Activated CD4-positive, alpha-beta T cell treated with anti-CD3 and anti-CD28 coated beads for 24 hours (primary cell): Measurements from ENCODE around the gene AP5M1.
"Not testable (repeated sequence)": the region's sequence is repeated elsewhere in the genome, so short reads cannot be mapped to it uniquely, and the experiment has no call there.

ENCODE experiments used
- DNase-seq, 2 donors: peaks; one replicate each; pipeline ENCODE4 v3.0.0-alpha.2; 2020; ENCODE audit warnings: low read depth in 2 of 2

The AP5M1 gene

DNA sequence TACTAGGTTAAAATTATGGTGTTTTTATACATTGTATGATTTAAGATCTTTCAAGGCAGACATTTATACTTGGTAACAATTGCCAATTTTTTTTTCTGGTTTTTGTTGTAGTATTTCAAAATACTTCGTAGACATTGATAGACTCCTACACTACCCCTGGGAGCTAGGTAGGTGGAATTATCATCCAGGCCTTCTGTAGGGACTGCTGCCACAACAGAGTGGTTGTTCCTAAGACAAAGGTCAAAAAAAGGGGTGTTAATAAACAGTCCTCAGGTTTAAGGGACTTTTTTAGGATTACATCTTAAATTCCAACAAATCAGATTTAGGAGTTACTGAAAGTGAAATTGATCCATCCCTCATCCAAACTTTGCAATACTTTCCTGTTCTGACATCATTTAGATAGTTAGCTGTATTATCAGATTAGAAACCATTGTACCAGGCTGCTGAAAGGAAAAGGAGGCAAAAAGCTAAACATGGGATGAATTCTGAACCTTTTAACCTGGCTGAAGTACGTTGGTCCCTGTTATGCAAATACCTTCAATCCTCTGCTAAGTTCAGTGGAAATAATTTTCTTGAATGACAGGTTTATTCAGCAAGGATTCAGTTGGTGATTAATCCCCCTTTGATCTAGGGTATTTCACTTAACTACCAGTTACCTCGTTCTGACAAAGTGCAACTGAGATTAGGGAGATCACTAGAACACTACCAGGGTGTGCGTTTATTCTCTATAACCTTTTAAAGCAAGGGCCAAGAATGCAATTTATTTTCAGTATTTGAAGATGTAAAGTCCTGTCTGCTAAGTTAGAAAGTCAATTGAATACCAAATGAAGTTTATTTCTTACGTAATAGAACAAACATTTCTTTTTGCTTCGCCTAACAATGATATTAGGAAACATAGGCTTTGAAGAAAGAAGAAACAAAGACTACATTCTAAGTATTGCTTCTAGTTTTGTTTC, 23.2 kb downstream of the AP5M1 start:
- no peak for DNase-seq

DNA sequence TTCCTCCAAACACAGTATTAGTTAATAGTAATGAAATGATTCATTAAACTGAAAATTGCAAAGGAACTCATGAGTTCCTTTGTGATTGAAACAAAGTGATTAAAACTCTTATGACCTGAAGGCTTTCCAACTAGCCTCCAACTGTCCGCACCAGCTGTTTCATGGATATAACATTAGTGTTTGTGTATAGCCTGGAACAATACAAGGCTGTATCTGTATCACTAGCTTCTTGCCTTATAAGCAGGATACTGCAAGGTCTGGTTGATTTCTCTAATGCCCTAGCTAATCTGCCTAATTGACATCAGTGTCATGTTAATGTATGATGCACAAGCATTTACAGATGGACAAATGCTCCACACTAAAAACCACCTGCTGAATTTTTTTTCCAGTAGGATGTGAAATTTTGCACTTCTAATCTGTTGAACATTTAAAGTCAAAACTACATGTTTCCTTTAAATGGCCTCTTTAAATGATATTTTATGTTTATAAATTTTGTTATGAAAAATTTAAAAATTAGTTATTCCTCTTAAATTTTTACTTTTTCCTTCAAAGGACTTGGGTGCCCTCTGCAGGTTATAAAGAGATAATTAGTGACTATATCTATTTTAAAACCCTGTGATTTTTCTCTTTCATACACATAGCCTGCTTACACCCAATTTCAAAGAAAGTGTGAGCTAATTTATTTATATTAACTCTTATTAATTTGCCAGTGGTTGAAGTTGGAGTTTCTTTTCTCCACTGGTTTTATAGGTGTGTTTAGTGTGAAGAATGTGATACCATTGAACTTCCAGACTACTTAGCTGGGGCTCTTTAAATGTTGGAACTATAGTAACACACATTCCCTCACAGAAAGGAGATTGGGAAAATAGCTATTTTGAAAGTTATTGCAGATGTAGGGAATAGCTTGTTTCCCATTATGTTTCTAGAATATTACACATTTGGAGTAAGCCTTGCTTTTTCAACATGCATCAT, 25.4 kb downstream of the AP5M1 start:
- DNase-seq: no peak

DNA sequence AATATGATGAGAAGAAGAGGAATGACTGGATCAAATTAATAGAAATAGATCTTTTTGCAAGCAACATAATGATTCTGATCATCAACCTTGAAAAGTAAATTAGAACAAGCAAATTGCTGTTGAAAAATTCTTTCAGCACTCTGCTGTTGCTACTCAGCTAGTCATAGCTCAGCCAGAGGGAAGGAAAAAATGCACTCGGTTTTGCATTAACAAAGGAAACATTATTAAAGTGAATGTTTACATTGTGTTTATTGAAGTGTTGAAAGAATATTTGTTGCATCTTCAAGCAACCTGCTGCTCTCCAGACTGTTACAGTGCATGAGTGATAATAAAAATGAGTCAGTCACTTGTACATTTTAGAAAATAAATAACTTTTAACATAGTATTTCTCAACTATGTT, 26.5 kb downstream of the AP5M1 start:
- DNase-seq: no peak

DNA sequence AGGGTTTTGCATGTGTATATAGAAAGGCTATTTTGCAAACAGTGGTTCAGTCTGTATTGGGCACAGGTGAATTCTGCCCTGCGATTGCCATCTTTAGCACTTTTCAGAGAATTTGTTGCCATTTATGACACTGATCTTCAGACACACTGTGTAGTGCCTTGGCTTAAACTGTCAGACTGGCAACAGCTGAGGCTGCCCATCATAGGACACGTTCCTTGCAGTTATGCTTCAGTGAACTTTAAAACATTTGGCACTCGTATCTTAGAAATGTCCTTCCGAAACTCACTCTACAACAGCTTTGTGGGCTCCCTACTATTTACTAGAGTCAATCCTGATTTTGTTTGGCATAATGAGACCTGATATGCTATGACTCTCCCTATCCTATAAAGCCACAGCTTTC, 29.1 kb downstream of the AP5M1 start:
- no peak for DNase-seq

DNA sequence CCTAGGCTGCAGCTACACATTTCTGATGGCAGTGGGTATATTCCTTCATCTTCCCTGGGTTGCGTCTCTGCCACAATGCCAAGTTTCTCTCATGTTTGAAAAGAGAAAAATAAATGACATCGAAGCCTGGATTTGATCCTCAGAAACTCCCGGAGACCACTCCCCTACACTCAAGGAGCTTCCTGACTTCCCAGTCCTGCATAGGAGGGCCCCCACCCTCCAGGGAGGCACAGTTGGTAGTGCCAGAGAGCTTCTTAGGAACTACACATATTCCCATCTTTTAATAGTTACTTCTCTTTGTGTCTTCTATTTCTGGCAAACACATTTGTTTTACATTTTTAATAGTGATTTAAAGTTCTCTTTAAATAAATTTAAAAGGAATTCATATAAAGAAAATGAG, 30.7 kb downstream of the AP5M1 start:
- DNase-seq: no peak

DNA sequence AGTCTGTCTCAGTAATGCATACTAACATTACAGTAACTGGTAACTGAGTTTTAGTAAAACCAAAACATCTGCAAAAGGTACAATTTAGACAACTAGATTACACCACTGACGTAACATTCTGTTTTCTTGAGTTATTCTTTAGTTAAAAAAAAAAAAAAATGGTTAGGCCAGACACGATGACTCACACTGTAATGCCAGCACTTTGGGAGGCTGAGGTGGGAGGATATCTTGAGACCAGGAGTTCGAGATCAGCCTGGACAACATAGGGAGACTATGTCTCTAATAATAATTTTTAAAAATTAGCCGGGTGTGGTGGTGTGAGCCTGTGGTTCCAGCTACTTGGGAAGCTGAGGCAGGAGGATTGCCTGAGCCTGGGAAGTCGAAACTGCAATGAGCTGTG, 34.1 kb downstream of the AP5M1 start:
- no peak for DNase-seq

DNA sequence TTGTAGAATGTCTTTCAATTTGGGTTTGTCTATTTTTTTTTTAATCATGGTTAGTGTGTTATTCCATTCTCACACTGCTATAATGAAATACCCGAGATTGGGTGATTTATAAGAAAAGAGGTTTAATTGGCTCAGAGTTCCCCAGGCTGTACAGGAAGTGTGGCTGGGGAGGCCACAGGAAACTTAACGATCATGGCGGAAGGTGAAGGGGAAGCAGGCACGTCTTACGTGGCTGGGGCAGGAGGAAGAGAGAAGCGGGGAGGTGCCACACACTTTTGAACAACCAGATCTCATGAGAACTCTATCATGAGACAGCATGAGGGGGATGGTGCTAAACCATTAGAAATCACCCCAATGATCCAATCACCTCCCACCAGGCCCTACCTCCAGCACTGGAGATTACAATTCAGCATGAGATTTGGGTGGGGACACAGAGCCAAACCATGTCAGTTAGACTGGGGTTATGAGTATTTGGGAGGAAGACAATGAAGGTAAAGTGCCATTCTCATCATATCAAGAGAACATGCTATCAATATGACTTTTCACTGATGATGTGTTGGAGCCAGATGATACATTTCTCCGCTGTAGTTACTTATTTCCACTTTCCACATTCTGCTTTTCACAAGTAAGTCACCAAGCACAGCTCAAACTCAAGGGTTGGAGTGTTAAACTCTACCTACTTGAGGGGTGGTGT, 45.8 kb downstream of the AP5M1 start:
- DNase-seq: no peak

DNA sequence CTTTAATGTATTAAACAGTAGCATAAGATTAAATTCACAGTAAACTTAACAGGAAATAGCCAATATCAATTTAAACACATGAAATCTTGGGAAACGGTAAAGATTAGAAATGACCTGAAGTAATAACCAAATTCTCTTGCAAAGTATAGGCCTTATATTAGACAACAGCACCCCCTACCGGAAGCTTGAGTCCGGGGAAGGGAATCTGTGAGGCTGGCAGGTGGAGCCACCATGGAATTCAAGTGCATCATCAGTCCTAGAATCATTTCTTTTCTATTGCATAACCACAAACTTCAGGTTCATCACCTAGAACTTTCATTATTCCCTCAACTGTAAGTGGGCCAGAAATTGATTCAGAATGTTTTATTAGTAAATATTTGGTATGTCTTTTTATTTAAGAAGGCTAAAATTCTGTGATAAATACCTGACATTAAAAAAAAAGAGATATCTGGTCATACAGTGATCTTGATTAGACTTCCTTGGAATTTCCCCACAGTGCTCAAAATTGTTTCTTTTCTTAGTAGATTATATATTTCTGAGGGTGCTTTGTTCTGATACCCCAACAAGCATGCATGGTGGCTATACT, 48.6 kb downstream of the AP5M1 start:
- peak; percentile 40 to 69 for DNase-seq

DNA sequence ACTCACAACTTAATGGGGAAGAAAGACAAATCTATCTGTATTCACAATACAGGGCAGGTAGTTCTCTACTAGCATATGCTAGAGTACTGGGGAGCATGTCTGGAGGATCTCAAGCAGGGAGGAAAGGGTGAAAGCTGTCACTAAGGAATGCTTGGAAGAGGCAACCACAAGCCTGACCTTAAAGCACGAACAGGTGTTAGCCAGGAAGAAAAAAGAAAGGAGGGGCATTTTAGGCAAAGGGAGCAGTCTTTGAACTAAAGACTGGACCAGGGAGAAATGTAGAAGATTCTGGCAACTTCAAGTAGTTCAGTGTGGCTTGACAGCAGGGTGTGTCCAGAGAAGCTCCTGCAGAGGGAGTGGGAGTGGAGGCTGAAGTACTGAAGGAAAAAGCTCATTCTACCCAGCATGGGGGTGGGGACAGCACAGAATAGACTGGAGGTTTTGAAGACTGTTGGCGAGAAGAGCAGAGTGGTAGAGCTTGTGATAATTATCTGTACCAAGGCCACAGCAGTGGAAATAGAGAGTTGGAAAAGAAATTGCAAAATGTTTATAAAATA, 50.9 kb downstream of the AP5M1 start:
- DNase-seq: no peak

DNA sequence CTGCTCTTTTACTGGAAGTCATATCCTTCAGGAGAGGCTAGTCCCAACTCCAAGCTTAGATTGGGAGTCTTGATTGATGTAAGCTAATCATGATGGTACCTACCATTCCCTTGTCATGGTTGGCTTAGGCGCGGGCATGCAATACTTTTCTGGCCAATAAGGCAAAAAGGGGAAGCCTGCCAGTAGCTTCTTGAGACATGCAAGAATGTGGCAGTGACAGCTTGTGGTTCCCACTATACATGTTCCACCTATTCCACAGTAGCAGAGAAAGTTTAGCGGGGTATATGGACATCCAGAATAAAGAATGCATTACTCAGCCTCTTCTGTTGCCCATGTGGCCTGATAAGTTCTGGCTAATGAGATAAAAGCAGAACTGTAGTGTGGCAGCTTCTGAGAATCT, 55.0 kb downstream of the AP5M1 start:
- no peak for DNase-seq

DNA sequence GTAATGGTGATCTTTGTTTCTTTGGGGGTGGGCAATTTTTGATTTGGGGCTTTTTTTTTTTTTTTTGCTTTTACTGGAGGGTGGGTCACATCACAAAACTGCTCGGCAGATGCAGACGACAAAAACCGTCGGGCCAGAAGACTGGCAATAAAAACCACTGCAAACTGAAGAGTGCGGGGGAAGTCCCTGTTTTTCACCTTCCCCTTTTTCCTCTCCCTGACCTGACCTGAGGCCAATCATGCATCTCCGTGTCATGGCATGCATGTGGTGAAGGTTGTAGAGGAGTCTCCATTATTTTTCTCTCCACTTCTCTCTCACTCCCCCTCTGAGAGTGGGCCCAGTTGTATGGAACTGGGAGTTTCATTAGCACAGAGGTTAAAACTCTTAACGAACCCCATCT, 57.5 kb downstream of the AP5M1 start:
- no peak for DNase-seq

DNA sequence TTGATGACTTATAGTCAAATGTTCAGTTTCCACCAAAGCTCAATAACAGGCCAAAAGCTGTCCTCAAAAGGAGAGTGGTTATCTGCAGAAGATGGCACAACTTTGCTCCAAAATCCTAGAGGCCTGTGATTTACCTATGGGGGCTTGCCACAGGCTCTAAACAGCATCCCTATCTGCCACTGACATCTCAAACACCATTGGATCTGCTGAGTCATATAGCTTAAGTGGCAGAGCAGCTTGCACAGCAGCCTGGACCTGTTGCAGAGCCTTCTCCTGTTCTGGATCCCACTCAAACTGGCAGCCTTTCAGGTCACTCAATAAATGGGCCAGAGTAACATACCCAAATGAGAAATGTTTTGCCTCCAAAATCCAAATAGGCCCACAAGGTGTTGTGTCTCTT, 61.1 kb downstream of the AP5M1 start:
- DNase-seq: no peak

DNA sequence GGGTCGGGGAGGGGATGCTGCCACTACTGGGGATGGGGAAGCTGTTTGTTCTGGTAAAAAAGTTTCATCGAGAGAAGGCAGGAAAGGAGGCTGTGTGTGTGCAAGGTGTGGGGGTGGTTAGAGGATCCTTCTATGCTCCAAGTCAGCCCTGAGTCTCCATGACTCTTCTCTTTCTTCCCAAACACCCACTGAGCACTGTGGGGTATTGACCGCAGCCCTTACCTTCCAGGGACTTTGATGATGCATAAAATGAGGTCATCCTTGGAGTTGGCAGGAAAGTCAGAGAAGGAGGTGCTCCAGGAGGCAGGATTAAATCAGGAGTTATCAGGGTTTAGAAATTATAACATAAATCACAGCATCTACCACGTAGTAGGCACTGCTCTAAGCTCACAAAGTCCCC, 63.7 kb downstream of the AP5M1 start:
- DNase-seq: not testable (repeated sequence)

DNA sequence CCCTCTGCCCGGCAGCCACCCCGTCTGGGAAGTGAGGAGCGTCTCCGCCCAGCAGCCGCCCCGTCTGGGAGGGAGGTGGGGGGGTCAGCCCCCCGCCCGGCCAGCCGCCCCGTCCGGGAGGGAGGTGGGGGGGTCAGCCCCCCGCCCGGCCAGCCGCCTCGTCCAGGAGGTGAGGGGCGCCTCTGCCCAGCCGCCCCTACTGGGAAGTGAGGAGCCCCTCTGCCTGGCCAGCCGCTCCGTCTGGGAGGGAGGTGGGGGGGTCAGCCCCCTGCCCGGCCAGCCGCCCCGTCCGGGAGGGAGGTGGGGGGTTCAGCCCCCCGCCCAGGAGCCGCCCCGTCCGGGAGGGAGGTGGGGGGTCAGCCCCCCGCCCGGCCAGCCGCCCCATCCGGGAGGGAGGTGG, 65.0 kb downstream of the AP5M1 start:
- not testable (repeated sequence) for DNase-seq

DNA sequence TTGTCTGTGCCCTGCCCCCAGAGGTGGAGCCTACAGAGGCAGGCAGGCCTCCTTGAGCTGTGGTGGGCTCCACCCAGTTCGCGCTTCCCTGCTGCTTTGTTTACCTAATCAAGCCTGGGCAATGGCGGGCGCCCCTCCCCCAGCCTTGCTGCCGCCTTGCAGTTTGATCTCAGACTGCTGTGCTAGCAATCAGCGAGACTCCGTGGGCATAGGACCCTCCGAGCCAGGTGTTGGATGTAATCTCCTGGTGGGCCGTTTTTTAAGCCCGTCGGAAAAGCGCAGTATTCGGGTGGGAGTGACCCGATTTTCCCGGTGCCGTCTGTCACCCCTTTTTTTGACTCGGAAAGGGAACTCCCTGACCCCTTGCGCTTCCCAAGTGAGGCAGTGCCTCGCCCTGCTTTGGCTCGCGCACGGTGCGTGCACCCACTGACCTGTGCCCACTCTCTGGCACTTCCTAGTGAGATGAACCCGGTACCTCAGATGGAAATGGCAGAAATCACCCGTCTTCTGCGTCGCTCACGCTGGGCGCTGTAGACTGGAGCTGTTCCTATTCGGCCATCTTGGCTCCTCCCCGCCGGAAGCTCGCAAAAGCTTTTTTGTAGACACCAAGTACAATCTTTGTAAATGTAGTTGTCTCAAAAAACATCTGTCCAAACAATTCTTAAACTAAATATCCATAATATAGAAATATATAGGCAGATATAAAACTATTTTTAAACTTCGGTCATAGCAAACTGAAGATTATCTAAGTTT, 75.0 kb downstream of the AP5M1 start:
- DNase-seq: not testable (repeated sequence)

DNA sequence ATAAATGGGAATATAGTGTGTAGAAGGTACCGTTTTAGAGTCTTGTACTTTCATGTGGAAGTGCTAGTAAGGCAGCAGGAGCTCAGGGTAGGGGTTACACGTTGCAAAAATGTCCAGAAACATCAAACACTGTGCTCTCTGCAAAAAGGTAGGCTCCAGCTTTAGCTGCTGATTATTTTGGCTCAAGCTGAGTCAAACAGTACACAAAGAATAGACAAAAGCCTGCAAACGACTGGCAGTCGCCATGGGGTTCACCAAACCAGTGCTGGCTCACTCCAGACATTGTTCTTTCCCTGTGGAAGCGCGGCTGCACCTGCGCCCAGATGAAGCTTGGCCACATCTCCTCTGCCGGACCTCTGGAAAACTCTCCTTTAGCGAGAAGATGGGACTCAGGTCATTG, 76.3 kb downstream of the AP5M1 start:
- DNase-seq: no peak

DNA sequence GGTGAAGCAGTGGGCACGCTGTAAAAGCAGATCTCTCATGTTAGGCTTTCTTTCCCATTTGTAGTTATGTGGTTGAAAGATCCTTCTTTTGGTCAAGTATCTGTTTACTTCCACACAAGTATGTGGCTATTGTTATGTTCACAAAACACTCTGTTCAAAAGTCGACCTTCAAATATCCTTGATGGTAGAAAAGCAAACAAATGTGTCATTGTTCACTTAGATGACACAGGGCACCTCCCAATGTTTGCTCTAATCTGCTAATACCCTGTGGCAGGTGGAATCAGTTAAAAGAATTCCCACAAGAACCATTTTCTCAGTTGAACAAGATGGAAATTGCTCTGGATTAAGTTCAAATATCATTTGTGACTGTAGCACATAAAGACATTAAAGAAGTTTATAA, 78.0 kb downstream of the AP5M1 start:
- DNase-seq: no peak
